Mesothelial cell of epicardium (in vitro differentiated cells): ENCODE data around the gene POLA2. TPM values are rescaled to one million over a fixed set of nuclear protein-coding genes. Genes with fewer than 3 reads are reported as not detected.

Experiments used
- DNase-seq, 2 experiments: peaks; one replicate each; pipeline ENCODE4 v3.0.0; 2021; ENCODE audit warnings: low spot score in 2 of 2; ENCODE audit not compliant: unreplicated experiment in 2 of 2
- H3K27ac Mint-ChIP-seq: 2 replicates; pipeline ENCODE4 v1.8.0; 2021; ENCODE audit warnings: mixed read lengths
- H3K27me3 Mint-ChIP-seq: 2 replicates; pipeline ENCODE4 v1.8.0; 2021; ENCODE audit warnings: low read depth, mixed read lengths
- H3K36me3 Mint-ChIP-seq: 2 replicates; pipeline ENCODE4 v1.8.0; 2021; ENCODE audit warnings: mixed read lengths
- H3K4me1 Mint-ChIP-seq: 2 replicates; pipeline ENCODE4 v1.8.0; 2021; ENCODE audit warnings: mixed read lengths
- H3K4me3 Mint-ChIP-seq: 2 replicates; pipeline ENCODE4 v1.8.0; 2021; ENCODE audit warnings: mild to moderate bottlenecking, moderate library complexity, mixed read lengths
- H3K9me3 Mint-ChIP-seq: 2 replicates; pipeline ENCODE4 v1.8.0; 2021; ENCODE audit warnings: mixed read lengths
- CTCF ChIP-seq: fragments of 200-600 bp; sonication (generic); IDR thresholded peaks from one replicate; pipeline ENCODE4 v1.5.0; 2021; ENCODE audit warnings: antibody characterized with exemption; ENCODE audit not compliant: unreplicated experiment
- total RNA-seq: library from RNA; stranded (reverse); gene quantifications from 3 replicates; pipeline ENCODE4 v1.2.1, GENCODE V29; 2021

Gene POLA2
- total RNA-seq, 1 donor from 2014 or later, result 16.1 TPM

DNA sequence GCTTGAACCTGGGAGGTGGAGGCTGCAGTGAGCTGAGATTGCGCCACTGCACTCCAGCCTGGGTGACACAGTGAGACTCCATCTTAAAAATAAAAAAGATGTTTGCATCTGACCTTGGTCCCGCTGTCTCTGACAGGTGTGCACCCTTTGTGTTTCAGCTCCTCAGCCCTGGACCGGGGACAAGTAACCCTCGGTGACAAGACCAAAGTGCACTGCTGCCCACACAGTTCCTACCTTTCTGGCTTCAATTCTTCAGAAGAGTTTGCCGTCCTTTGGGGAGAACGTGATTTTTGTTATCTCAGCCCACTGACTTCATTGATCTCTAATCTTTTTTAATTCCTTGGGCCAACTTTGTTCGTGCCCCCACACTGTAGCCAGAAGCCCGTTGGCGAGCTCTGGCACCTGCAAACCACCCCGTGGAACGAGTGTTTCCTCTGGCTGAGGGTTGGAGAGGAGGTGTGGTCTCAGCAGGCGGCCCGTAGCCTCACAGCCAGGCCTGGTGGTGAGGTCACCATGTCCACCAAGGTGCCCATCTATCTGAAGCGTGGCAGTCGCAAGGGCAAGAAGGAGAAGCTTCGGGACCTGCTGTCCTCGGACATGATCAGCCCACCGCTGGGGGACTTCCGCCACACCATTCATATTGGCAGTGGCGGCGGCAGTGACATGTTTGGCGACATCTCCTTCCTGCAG lies 58.8 kb downstream of the POLA2 start:
- H3K27ac Mint-ChIP-seq, result no peak overlapping the region
- H3K4me3 Mint-ChIP-seq, result no peak overlapping the region
- H3K36me3 Mint-ChIP-seq, result peaks cover 2% of the 10 kb centered on the region
- no peak for TF ChIP-seq CTCF
- no peak for DNase-seq
- no peaks in the 10 kb centered on the region for H3K9me3 Mint-ChIP-seq
- H3K27me3 Mint-ChIP-seq, result no peaks in the 10 kb centered on the region
- peaks cover 17% of the 10 kb centered on the region for H3K4me1 Mint-ChIP-seq

GRCh38 chr11:65321076-65321475 lies 59.3 kb downstream of the POLA2 start:
- Mint-ChIP-seq H3K9me3 (no peaks in the 10 kb centered on the region), H3K27ac (no peak overlapping the region), H3K4me3 (no peak overlapping the region), H3K27me3 (no peaks in the 10 kb centered on the region), H3K36me3 (peaks cover 2% of the 10 kb centered on the region), H3K4me1 (peaks cover 13% of the 10 kb centered on the region)
- no peak for DNase-seq
- no peak for TF ChIP-seq CTCF

- Mint-ChIP-seq H3K36me3 (peaks cover 2% of the 10 kb centered on the region), H3K4me3 (no peak overlapping the region), H3K27me3 (no peaks in the 10 kb centered on the region), H3K9me3 (no peaks in the 10 kb centered on the region), H3K4me1 (peaks cover 4% of the 10 kb centered on the region), H3K27ac (no peak overlapping the region)
- no peak for TF ChIP-seq CTCF
- no peak for DNase-seq
Measured at GRCh38 chr11:65321828-65322485, 60.2 kb downstream of the POLA2 start.

DNA sequence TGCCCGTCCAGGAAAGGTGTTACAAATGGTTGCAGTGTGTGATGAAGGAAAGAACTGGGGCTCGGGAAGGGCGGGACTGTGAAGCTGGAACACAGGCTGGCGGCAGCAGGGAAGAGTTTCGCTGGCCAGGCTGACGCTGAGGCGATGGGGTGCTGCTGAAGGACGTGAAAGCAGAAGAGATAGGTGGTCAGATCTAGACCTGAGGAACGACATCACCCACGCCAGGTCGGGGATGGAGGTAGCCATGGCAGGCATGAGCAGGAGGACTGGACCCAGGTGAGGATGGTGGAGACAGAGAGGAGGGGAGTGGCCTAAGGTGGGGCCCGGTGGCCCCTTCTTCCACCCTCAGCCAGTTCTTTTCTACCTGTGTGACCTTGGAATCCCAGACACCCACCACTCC lies 62.1 kb downstream of the POLA2 start:
- H3K27ac Mint-ChIP-seq, result no peak overlapping the region
- TF ChIP-seq CTCF, result no peak
- no peaks in the 10 kb centered on the region for H3K4me1 Mint-ChIP-seq
- peaks cover 2% of the 10 kb centered on the region for H3K36me3 Mint-ChIP-seq
- no peak for DNase-seq
- no peaks in the 10 kb centered on the region for H3K9me3 Mint-ChIP-seq
- no peak overlapping the region for H3K4me3 Mint-ChIP-seq
- no peaks in the 10 kb centered on the region for H3K27me3 Mint-ChIP-seq

- Mint-ChIP-seq H3K9me3 (no peaks in the 10 kb centered on the region), H3K27ac (no peak overlapping the region), H3K36me3 (peaks cover 2% of the 10 kb centered on the region), H3K4me1 (peaks cover 9% of the 10 kb centered on the region), H3K27me3 (no peaks in the 10 kb centered on the region), H3K4me3 (no peak overlapping the region)
- DNase-seq, result no peak
- TF ChIP-seq CTCF, result no peak
Measured at GRCh38 chr11:65325435-65325834, 63.7 kb downstream of the POLA2 start.
